Esophagus muscularis mucosa (tissue), 4 donors: Measurements from ENCODE around the gene SKOR1. TPM values are rescaled to one million over a fixed set of nuclear protein-coding genes. Genes with fewer than 3 reads are reported as not detected.

Source experiments
- DNase-seq: peaks from one replicate; pipeline ENCODE4 v3.0.0-alpha.2; 2017; ENCODE audit errors: extremely low spot score
- H3K27ac ChIP-seq, 4 donors: fragments of 200-600 bp; sonication (generic); replicated peaks in 1 of 4; 1 replicate in 3 of 4; 2 replicates in 1 of 4; pipeline ENCODE4 v1.5.1; 2016 to 2019; ENCODE audit warnings: mild to moderate bottlenecking in 1 of 4
- H3K27me3 ChIP-seq, 4 donors: fragments of 200-600 bp; sonication (generic); one replicate each; pipeline versions ENCODE4 v1.5.1 to v1.6.0; 2016 to 2019
- H3K36me3 ChIP-seq, 4 donors: fragments of 200-600 bp; sonication (generic); one replicate each; pipeline ENCODE4 v1.5.1; 2016 to 2019
- H3K4me1 ChIP-seq, 4 donors: fragments of 200-600 bp; sonication (generic); one replicate each; pipeline ENCODE4 v1.5.1; 2016 to 2019
- H3K4me3 ChIP-seq, 4 donors: fragments of 200-600 bp; sonication (generic); 1 replicate in 2 of 4; 2 replicates in 2 of 4; pipeline ENCODE4 v1.5.1; 2016 to 2019; ENCODE audit warnings: mild to moderate bottlenecking in 4 of 4, moderate library complexity in 1 of 4
- H3K9me3 ChIP-seq, 4 donors: fragments of 200-600 bp; sonication (generic); 1 replicate in 3 of 4; 2 replicates in 1 of 4; pipeline ENCODE4 v1.5.1; 2016 to 2019
- CTCF ChIP-seq, 3 experiments: fragments of 200-600 bp in 2 of 3; fragments of 450-650 bp in 1 of 3; sonication (generic) in 2 of 3; IDR thresholded peaks; one replicate each; pipeline ENCODE4 v1.5.1; 2017 to 2019; ENCODE audit warnings: antibody characterized with exemption in 3 of 3, mild to moderate bottlenecking in 2 of 3, moderate library complexity in 1 of 3
- EP300 ChIP-seq: sonication (generic); formaldehyde crosslinking; IDR thresholded peaks from one replicate; pipeline ENCODE4 v1.6.1; 2017; ENCODE audit warnings: antibody characterized with exemption
- POLR2A ChIP-seq: fragments of 450-650 bp; IDR thresholded peaks from one replicate; pipeline ENCODE4 v1.6.1; 2017; ENCODE audit warnings: antibody characterized with exemption, moderate library complexity, mild to moderate bottlenecking, low read depth
- POLR2AphosphoS5 ChIP-seq, 2 donors: sonication (generic); formaldehyde crosslinking; IDR thresholded peaks; one replicate each; pipeline ENCODE4 v1.6.1; 2017; ENCODE audit warnings: antibody characterized with exemption in 2 of 2
- WGBS: methylation state at CpG from one replicate; pipeline ENCODE4 v1.1.5; 2018; 5-methylcytosine and 5-hydroxymethylcytosine counted together
- intact Hi-C: fragments of 100-400 bp; cut with DNase I; formaldehyde crosslinking; loops from one replicate; pipeline ENCODE4 v1.15.1; 2023
- total RNA-seq, 4 donors: library from RNA; depleted of rRNA; stranded (reverse); fragments of >200 nt; gene quantifications; one replicate each; pipeline versions ENCODE4 v1.1.0 to v1.2.1, GENCODE V29; 2016

Gene SKOR1
- total RNA-seq, 4 donors from 2014 or later, result 0.58 to 1.2 (median 0.84) TPM

DNA sequence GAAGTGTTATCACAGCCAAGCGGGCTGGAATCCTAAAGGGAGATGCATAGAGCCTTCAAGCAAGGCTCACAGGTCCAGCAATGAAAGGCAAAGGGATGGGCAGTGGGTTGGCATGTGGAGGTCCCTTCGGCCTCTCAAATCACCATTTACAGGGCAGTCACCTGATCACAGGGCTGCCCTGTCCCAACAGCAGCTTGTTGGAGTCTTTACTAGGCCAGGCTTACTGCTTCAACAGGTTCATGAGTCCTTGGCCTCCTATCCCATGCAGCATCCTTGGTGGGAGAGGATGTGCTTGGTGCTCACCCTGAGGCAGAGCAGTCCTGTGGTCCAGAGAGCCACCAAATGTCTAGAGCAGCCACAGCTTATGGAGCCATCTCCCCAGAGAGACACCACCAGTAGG, 24.2 kb upstream of the SKOR1 start:
- Histone ChIP-seq H3K4me1 (no peaks in the 10 kb centered on the region), H3K36me3 (peaks cover under 1 to 28% (median 13%) of the 10 kb centered on the region in 4 donors), H3K4me3 (no peak overlapping the region), H3K27ac (no peak overlapping the region), H3K27me3 (no peaks in the 10 kb centered on the region), H3K9me3 (no peaks in the 10 kb centered on the region)
- intact Hi-C loops, result no loop called here
- no peak for DNase-seq
- 77% methylated on average over 1 of the region's 2 CpGs for WGBS
- TF ChIP-seq POLR2A (no peak), EP300 (no peak), POLR2AphosphoS5 (IDR thresholded peaks at IDR 0.05) (no peak), CTCF (IDR thresholded peaks at IDR 0.05) (no peak)

- DNase-seq, result no peak
- no peaks in the 10 kb centered on the region for H3K9me3 ChIP-seq
These were observed 23.1 kb upstream of the SKOR1 start for GRCh38 chr15:67801926-67802914.

GRCh38 chr15:67803299-67803698, 22.0 kb upstream of the SKOR1 start:
- intact Hi-C loops, result no loop called here
- Histone ChIP-seq H3K9me3 (no peaks in the 10 kb centered on the region), H3K27me3 (no peaks in the 10 kb centered on the region), H3K27ac (no peak overlapping the region), H3K36me3 (peaks cover 5 to 40% (median 23%) of the 10 kb centered on the region in 4 donors), H3K4me1 (no peaks in the 10 kb centered on the region), H3K4me3 (no peak overlapping the region)
- no peak for DNase-seq
- no peak for TF ChIP-seq POLR2AphosphoS5 (IDR thresholded peaks at IDR 0.05)
- TF ChIP-seq EP300, result no peak
- TF ChIP-seq CTCF (IDR thresholded peaks at IDR 0.05), result no peak
- 83% methylated on average over 3 of the region's 3 CpGs for WGBS

More at GRCh38 chr15:67801926-67802914, 23.1 kb upstream of the SKOR1 start:
- TF ChIP-seq POLR2A (no peak), POLR2AphosphoS5 (IDR thresholded peaks at IDR 0.05) (no peak)
- Histone ChIP-seq H3K27ac (no peak overlapping the region), H3K4me3 (no peak overlapping the region), H3K27me3 (no peaks in the 10 kb centered on the region), H3K36me3 (peaks cover 10 to 38% (median 20%) of the 10 kb centered on the region in 4 donors), H3K4me1 (no peaks in the 10 kb centered on the region)
- WGBS, result 86% methylated on average over 19 of the region's 19 CpGs
- intact Hi-C loops, result no loop called here

- Histone ChIP-seq H3K9me3 (no peaks in the 10 kb centered on the region), H3K27ac (no peak overlapping the region), H3K4me1 (no peaks in the 10 kb centered on the region), H3K36me3 (peaks cover 3 to 48% (median 27%) of the 10 kb centered on the region in 4 donors), H3K27me3 (no peaks in the 10 kb centered on the region), H3K4me3 (no peak overlapping the region)
- DNase-seq, result no peak
- intact Hi-C loops, result no loop called here
- 75% methylated on average over 19 of the region's 27 CpGs for WGBS
- no peak for TF ChIP-seq CTCF (IDR thresholded peaks at IDR 0.05)
- TF ChIP-seq POLR2AphosphoS5 (IDR thresholded peaks at IDR 0.05), result no peak
- TF ChIP-seq EP300, result no peak
- TF ChIP-seq POLR2A, result no peak
These were observed 21.1 kb upstream of the SKOR1 start for GRCh38 chr15:67803996-67804843.
